Measurements from ENCODE around the gene CEP19. TPM values are rescaled to one million over a fixed set of nuclear protein-coding genes. Genes with fewer than 3 reads are reported as not detected.
"Not testable (repeated sequence)": the region's sequence is repeated elsewhere in the genome, so short reads cannot be mapped to it uniquely, and the experiment has no call there.

CEP19 gene
- total RNA-seq: 10.6 TPM

GRCh38 chr3:196711838-196712513 is at the start of gene CEP19, which contains the start of gene PIGX:
Gene CEP19 (minus strand): TSS chr3:196712250. CDS start chr3:196708657, 3,593 bp downstream.
Gene PIGX (plus strand): TSS chr3:196712377.
- FAIRE-seq (no peak), DNase-seq (ENCODE audit: low spot score in 2 of 2) (peak; percentile 95 to 96)

- FAIRE-seq: peak; percentile 55
- DNase-seq (ENCODE audit: low spot score in 2 of 2): peak in 1 of 2 donors; percentile 24
Observed at GRCh38 chr3:196757876-196758739, 46.1 kb upstream of the CEP19 start.

GRCh38 chr3:196756732-196757131 is 44.7 kb upstream of the CEP19 start:
- DNase-seq (ENCODE audit: low spot score in 2 of 2): no peak
- FAIRE-seq: no peak

GRCh38 chr3:196754091-196754981 is 42.3 kb upstream of the CEP19 start:
- DNase-seq (ENCODE audit: low spot score in 2 of 2): no peak
- FAIRE-seq: no peak

GRCh38 chr3:196753201-196753600 is 41.2 kb upstream of the CEP19 start:
- no peak for DNase-seq (ENCODE audit: low spot score in 2 of 2)
- no peak for FAIRE-seq

GRCh38 chr3:196749125-196749524 is 37.1 kb upstream of the CEP19 start:
- no peak for DNase-seq (ENCODE audit: low spot score in 2 of 2)
- no peak for FAIRE-seq

- not testable (repeated sequence) for DNase-seq (ENCODE audit: low spot score in 2 of 2); FAIRE-seq
Observed at GRCh38 chr3:196743569-196743968, 31.5 kb upstream of the CEP19 start.

- FAIRE-seq (no peak), DNase-seq (ENCODE audit: low spot score in 2 of 2) (no peak)
Observed at GRCh38 chr3:196741249-196741889, 29.3 kb upstream of the CEP19 start.

GRCh38 chr3:196740481-196741248 is 28.6 kb upstream of the CEP19 start:
- DNase-seq (ENCODE audit: low spot score in 2 of 2): peak in 1 of 2 donors; percentile 21
- FAIRE-seq: no peak

- FAIRE-seq: no peak
- DNase-seq (ENCODE audit: low spot score in 2 of 2): peak; percentile 89 to 90
Observed at GRCh38 chr3:196739671-196740480, 27.8 kb upstream of the CEP19 start, which contains the start of gene PAK2. Gene PAK2 (plus strand): TSS chr3:196739857. CDS start chr3:196782647, 42,790 bp downstream.

- DNase-seq (ENCODE audit: low spot score in 2 of 2) (no peak), FAIRE-seq (no peak)
Observed at GRCh38 chr3:196737655-196738054, 25.6 kb upstream of the CEP19 start.

- no peak for FAIRE-seq
Observed at GRCh38 chr3:196736670-196737374, 24.8 kb upstream of the CEP19 start.

GRCh38 chr3:196735751-196736150 is 23.7 kb upstream of the CEP19 start:
- DNase-seq (ENCODE audit: low spot score in 2 of 2) (no peak), FAIRE-seq (no peak)

More at GRCh38 chr3:196736670-196737374, 24.8 kb upstream of the CEP19 start:
- no peak for DNase-seq (ENCODE audit: low spot score in 2 of 2)

GRCh38 chr3:196726788-196727675 is 15.0 kb upstream of the CEP19 start:
- FAIRE-seq (no peak), DNase-seq (ENCODE audit: low spot score in 2 of 2) (no peak)

GRCh38 chr3:196721097-196721496 is 9.0 kb upstream of the CEP19 start:
- DNase-seq (ENCODE audit: low spot score in 2 of 2) (no peak), FAIRE-seq (no peak)

GRCh38 chr3:196717162-196717561 is 5.1 kb upstream of the CEP19 start:
- FAIRE-seq; DNase-seq (ENCODE audit: low spot score in 2 of 2): not testable (repeated sequence)
